Inferior parietal cortex (tissue), 1 donor: Measurements from ENCODE around the gene HCN2.

ENCODE experiments used
- DNase-seq: peaks from one replicate; pipeline ENCODE4 v3.0.0-alpha.2; 2016; ENCODE audit errors: extremely low spot score

Gene HCN2

GRCh38 chr19:640161-640558 lies 50.5 kb downstream of the HCN2 start:
- DNase-seq: no peak

DNA sequence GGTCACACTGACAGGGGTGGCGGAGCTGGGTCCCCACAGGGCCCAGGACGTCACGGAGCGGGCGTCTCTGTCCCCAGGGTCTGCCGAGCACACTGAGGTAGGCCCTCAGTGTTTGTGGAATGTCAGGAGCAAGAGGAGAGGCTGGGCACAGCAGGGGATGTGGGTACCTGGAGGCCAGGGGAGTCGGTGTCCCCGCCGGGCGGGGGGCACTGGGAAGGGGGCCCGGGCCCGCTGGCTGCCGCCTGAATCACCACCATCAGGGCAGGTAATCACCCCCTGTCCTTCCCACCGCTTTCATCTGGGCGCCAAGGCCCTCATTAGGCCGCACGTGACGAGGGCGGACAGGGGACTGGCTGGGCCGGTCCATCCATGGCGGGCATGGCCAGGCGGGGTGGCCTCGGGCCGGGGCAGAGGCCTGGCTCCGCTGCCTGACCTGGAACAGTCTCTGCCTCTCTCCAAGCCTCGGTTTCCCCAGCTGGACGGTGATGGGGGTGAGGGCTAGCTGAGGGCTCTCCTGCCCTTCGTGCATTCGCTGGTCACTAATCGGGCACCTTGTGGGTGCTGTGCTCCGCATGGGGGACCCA lies 51.0 kb downstream of the HCN2 start:
- DNase-seq: no peak

GRCh38 chr19:641702-642101 lies 52.0 kb downstream of the HCN2 start:
- DNase-seq: no peak

DNA sequence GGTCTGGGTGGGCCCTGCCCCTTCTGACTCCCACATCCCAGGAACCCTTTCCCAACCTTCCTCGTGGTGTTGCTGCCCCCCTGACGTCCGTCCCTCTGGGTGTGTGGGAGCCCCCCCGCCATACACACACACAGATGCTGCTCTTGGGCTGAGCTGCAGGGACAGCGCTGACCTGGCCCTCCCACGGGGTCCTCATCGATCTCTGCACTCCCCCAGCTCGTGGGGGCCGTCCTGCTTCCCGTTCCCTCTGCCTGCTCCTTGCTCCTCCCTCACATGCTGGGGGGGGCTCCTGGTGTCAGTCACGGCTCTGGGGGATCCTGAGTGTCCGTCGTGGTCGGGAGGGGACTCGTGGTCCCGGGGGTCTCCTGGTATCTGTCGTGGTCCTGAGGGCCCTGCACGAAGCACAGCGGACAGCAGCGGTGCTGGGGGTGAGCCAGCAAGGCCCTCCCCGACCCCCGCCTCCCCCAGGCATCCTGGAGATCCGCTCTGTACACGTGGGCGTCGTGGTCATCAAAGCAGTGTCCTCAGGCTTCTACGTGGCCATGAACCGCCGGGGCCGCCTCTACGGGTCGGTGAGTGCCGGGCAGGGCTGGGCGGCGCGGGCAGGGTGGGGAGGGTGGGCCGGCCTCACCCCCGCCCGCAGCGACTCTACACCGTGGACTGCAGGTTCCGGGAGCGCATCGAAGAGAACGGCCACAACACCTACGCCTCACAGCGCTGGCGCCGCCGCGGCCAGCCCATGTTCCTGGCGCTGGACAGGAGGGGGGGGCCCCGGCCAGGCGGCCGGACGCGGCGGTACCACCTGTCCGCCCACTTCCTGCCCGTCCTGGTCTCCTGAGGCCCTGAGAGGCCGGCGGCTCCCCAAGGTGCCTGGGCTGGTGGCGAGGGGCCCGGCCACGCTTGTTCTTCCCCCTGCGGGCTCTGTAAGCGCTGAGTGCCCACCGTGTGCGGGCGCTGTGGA lies 53.4 kb downstream of the HCN2 start:
- DNase-seq: no peak

- no peak for DNase-seq
Measured at GRCh38 chr19:643736-644135, 54.1 kb downstream of the HCN2 start.

- no peak for DNase-seq
Measured at GRCh38 chr19:644363-644762, 54.7 kb downstream of the HCN2 start.

DNA sequence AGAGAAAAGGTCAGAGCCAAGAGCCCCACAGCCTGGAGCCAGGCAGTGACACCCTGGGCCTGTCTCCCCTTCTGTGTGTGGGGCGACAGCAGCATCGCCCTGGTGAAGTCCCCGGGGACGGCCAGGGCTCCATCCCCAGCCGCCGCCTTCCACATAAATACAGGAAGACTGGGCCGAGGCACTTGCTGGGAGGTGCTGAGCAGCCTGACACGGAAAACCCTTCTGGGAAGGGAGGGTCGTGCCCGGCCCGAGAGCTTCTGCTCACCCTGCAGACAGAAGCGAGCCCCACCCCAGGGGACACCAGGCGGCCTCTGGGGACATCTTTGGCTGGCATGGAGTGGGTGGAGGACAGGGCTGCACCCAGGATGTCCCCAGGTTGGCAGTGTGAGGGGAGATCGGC lies 55.1 kb downstream of the HCN2 start:
- DNase-seq: no peak

DNA sequence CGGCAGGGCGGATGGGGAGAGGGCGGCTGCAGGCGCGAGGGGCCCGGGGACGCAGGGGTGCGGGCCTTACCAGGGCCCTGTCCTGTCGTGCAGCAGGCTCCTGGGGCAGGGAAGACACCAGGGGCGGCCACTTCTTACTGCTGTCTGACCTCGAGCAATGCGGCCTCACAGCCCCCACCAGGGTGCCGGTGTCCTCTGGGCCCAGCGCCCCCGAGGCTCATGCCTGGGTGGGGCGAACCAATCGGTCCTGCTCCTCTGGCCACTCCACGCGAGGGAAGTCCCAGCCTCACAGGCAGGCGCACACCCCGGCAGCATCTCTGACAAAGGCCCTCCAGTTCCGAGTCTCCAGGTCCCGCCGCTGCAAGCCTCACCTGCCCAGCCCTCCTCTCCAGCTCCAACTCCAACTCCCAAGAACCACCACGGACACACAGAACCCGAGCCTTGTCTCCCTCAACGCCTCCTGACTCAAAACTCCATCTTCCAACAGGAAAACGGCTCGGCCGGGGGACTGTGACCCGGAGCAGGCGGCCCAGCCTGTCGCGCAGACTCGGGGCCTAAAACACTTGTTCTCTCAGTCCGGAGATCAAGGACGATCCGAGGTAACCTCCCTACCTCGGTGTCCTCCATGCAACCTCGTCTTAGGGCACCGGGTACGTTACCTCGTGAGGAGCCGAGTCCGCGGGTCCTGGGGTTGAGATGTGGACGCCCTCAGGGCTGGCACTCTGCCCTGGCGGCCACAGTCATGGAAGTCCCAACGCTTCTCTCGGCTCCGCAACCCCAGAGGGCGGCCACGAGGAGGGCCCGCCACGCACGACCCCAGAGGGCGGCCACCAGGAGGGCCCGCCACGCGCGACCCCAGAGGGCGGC lies 56.5 kb downstream of the HCN2 start:
- no peak for DNase-seq

DNA sequence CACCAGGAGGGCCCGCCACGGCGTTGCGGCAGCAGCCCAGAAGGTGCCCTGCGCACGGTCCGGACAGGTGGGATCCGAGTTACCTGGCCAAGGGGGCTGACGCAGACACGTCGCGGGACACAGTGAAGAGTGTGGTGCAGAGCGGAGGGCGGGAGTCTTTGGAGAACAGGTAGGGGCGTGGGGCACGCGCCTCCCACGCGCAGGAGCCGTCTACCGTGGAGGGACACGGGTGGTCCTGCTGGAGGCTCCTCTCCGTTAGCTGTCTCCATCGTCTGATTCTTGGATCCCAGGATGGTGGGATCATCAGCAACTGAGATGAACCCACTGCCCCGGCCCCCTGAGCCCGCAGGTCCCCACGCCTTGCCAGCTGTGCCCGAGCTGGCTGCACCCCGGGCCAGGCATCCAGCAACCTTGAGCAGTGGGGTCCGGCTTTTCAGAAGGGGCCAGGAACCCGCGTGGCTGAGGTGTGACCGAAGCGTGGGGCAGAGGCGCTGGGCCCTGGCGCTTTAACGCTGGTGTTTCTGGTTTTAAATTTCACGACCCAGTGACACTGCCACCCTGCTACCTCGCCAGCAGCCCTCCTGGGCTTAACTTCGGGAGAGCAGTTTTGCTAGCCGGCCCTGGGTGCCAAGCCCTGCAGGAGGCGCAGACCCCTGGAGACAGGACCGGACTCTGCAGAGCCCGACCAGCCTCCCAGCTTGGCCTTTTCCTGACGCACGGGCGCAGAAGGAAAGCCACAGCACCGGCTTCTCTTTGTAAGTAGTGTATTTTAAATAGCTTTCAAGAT lies 57.3 kb downstream of the HCN2 start:
- no peak for DNase-seq

- DNase-seq: no peak
Measured at GRCh38 chr19:647566-648284, 58.0 kb downstream of the HCN2 start.

GRCh38 chr19:648305-648704 lies 58.6 kb downstream of the HCN2 start:
- no peak for DNase-seq

DNA sequence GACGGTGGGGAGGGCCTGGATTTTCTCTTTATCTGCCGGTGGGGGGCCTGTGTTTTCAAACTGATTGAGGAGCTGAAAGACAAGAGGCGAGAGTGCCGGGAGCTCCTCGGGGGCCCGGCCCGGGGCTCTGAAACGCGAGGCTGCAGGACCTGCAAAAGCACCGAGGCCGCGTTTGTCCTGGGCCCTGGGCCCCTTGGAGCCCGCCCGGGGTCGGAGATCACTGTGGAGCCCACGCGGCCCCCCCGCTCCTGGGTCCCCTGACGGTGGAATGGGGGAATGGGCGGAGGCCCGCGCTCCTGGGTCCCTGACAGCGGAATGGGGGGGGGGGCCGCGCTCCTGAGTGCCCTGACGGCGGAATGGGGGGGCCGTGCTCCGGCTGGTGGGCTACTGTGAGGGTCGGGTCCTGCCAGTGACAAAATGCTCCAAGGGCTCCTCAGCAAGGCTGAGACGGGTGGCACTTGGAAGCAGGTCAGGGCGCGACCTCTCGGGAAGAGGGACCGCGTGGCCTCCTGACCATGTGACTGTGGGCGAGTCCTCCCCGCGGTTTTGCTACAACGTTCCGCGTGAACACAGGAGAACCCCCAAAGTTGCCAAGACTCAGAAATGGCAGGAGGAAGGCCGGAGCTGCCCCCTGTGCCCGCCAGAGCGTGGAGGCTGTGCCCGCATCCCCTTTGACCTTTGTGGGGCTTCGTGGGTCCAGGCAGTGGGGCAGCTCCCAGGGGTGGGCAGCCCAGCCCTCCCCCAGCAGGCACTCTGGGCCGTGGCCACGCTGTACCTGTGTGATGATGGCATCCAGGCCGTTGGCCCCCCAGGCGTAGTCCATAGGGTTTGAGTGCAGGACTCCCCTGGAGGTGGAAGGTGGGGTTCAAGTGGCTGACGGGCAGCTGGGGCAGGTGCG lies 59.5 kb downstream of the HCN2 start:
- DNase-seq: no peak

DNA sequence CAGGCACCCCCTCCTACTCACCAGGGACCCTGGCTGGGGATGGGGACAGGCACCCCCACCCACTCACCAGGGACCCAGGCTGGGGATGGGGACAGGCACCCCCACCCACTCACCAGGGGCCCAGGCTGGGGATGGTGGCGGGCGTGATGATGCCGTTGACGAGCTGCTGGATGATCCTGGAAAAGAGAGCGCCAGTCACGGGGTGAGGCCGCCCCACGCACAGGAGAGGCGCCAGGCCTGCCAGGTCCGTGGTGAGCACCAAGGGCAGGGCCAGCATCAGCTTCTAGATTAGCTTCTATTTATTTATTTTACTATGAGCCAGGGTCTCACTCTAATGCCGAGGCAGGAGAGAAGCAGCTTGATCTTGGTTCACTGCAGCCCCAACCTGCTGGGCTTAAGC lies 60.4 kb downstream of the HCN2 start:
- no peak for DNase-seq

GRCh38 chr19:651114-651818 lies 61.6 kb downstream of the HCN2 start:
- no peak for DNase-seq

- no peak for DNase-seq
Measured at GRCh38 chr19:651991-652390, 62.3 kb downstream of the HCN2 start.

GRCh38 chr19:652467-653389 lies 63.0 kb downstream of the HCN2 start:
- DNase-seq: no peak

- no peak for DNase-seq
Measured at GRCh38 chr19:653425-653824, 63.7 kb downstream of the HCN2 start.

DNA sequence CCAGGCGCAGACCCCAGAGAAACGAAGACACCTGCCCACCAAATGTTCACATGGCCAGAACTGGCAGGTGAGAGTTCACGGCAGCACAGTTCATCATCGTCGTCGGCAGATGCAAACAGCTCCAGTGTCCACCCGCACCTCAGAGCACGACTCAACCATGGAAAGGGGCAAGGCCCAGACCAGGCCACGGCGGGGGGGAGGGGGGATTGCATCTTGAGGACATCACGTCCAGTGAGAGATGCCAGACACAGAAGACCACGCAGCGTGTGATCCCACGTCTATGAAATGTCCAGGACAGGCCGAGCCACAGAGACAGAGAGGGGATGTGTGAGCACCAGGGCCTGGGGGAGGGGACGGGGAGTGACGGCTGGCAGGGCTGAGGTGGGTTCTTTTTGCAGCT lies 66.0 kb downstream of the HCN2 start:
- no peak for DNase-seq
